AG04449 (cell line): ENCODE data around the gene RRAGC.
A peak's percentile ranks its signal among the peaks of the same experiment; 100 is the strongest.
"Not testable (repeated sequence)": the region's sequence is repeated elsewhere in the genome, so short reads cannot be mapped to it uniquely, and the experiment has no call there.

Experiments used
- CTCF ChIA-PET: fragments of 350-600 bp; formaldehyde crosslinking; extraction: SDS; loops from one replicate; lab custom pipeline; 2021; ENCODE audit warnings: antibody characterized with exemption; lab: Yijun Ruan, JAX
- POLR2A ChIA-PET: fragments of 400-600, 350-600 bp; formaldehyde crosslinking; extraction: SDS; loops from one replicate; lab custom pipeline; 2020; ENCODE audit warnings: antibody characterized with exemption, inconsistent platforms; lab: Yijun Ruan, JAX
- DNase-seq: peaks from one replicate; pipeline ENCODE4 v3.0.0-alpha.2; 2010; ENCODE audit warnings: low read depth, low spot score
- H3K4me3 ChIP-seq: 2 replicates; pipeline ENCODE4 v1.5.1; 2011; ENCODE audit warnings: low read depth, mild to moderate bottlenecking, control low read depth, low read length
- TF ChIP-seq, protein P1 (sequence below): IDR thresholded peaks from one replicate; pipeline ENCODE4 v1.5.1; 2011; ENCODE audit warnings: mild to moderate bottlenecking, moderate library complexity, low read length, control low read depth, inconsistent platforms; ENCODE audit not compliant: insufficient read depth; ENCODE audit errors: missing control alignments

Gene RRAGC

DNA sequence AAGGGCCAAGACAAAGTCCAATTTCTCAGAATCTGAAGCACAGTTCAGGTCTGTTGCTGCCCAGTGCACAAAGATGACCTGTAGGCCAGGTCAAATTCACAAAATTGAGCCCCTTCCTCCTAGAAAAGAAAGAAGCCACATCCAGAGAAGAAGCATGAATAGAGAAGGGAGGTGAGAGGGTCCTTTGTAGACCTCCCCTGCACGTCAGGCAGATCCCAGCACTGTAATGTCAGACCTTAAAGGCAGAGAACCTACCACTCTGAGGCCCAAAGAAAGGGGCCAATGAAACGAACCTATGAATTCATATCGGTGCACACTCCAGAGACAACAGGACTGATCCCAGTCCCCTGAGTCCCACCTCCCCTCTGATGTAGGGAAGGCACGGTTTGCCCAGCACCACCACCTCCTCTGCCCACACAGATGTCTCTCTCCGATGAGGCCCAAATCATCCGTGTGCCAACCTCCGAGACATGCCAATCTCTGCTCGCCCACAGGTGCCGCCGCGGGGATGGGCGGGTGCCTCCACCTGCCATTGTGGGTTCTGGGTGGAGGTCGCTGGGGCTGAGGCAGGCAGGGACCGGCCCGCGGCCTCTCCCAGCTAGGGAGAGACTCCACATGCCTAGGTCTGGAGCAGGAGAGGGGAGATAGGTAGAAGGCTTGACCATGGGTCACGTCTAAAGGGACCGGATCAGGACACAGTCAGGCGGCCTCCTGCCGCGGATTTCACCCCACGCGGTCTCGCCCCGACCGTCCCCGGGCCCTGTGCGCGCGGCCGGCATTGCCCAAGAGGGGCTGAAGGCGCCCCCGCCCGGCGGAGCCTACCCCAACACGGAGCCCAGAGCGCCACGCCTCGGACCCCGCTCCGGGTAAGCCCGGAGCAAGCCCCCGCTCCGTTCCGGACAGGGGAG, 42.1 kb downstream of the RRAGC start:
- no peak for DNase-seq
- TF ChIP-seq, protein P1, sequence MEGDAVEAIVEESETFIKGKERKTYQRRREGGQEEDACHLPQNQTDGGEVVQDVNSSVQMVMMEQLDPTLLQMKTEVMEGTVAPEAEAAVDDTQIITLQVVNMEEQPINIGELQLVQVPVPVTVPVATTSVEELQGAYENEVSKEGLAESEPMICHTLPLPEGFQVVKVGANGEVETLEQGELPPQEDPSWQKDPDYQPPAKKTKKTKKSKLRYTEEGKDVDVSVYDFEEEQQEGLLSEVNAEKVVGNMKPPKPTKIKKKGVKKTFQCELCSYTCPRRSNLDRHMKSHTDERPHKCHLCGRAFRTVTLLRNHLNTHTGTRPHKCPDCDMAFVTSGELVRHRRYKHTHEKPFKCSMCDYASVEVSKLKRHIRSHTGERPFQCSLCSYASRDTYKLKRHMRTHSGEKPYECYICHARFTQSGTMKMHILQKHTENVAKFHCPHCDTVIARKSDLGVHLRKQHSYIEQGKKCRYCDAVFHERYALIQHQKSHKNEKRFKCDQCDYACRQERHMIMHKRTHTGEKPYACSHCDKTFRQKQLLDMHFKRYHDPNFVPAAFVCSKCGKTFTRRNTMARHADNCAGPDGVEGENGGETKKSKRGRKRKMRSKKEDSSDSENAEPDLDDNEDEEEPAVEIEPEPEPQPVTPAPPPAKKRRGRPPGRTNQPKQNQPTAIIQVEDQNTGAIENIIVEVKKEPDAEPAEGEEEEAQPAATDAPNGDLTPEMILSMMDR, result no peak
- H3K4me3 ChIP-seq, result peak overlapping the region; percentile 33
- ChIA-PET CTCF (interaction anchor here (0.8 to 2.9 kb wide), 7 partner anchors 7 to 788 kb away, joined by 3 to 11 read pairs (median 4); no protein-coding TSS in a partner anchor), POLR2A (no interaction called here)

DNA sequence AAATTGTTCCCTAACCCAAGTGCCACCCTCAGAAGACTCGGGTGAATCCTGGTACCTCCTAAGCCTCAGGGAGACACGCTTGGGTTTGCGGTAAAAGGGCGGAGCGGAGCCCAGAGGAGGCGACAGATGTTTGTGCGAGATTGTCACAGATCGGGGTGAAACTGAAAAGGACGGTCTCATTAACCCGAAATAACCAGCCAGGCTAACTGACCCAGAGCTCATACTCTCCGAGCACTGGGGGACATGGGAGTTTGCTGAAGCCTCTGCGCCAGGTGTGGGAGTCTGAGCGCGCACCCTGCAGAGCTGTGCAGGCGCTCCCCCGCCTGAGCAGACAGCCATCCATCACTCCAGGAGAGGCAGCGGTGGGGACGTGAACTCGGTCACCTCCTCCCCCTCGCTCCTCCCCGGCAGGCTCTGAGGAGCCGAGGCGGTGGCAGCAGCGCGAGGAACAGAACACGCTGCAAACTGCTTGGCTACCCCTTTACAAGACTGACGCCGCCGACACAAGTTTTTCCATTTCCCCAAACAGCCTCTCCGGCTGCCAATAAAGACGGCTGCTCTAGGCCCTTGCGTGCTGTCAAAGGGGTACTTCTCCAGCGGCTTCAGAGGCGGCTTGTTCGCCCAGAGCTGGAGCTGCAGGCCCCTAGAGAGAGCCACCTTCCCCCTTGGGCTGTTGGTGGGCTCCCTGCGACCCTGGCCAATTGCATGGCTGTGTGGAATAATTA, 43.5 kb downstream of the RRAGC start:
- no peak for DNase-seq
- no peak overlapping the region for H3K4me3 ChIP-seq
- TF ChIP-seq, protein P1, result no peak
- CTCF ChIA-PET, result interaction anchor here (1.3 kb wide), 1 partner anchor 12 kb away, joined by 5 read pairs; no protein-coding TSS in a partner anchor
- POLR2A ChIA-PET, result no interaction called here

DNA sequence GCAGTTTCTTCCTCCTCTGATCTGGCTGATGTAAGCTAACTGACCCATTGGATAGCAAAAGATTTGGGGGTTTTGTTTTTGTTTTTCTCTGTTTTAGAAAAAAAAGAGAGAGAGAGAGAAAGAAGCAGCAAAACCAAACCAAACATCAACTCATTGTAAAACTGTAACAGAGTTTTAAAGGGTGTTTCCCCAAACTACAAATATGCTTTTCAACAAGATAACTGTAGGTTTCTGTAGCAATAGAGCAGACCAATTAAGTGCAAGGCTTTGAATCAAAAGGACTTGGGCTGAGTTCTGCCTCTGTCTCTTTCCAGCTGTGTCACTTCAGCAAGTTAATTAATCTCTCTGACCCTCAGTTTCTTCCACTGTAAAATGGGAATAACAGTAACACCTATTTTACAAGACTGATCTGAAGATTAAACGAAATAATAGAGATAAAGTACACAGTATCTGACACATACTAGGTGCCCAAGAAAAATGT, 44.5 kb downstream of the RRAGC start:
- ChIA-PET CTCF (no interaction called here), POLR2A (no interaction called here)
- TF ChIP-seq, protein P1, result no peak
- DNase-seq, result no peak
- no peak overlapping the region for H3K4me3 ChIP-seq

DNA sequence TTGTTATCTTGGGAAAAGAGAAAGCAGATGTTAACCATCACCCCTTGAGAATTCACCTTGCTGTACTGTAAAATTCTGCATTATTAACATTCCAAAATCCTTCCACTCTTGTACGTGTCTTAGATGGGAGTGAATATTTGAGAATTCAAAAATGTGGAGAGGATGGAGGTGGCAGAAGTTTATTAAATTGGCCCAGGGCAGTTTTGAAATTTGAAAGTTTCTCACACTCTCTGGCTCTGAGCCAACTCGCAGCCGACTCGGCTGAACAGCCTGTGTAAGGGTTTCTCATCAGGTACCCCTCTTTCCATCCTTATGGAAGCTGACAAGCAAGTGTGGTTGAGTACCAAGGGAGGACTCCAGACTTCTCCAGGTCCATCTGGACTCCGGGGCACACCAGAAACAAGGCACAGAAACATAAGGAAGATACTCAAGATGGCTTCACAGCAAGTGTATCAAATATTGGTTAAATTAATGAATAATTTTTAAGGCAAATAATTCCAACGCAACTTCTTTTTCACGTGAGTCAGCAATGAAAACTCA, 45.1 kb downstream of the RRAGC start:
- POLR2A ChIA-PET, result no interaction called here
- no peak overlapping the region for H3K4me3 ChIP-seq
- no peak for DNase-seq
- TF ChIP-seq, protein P1, result no peak
- CTCF ChIA-PET, result no interaction called here

DNA sequence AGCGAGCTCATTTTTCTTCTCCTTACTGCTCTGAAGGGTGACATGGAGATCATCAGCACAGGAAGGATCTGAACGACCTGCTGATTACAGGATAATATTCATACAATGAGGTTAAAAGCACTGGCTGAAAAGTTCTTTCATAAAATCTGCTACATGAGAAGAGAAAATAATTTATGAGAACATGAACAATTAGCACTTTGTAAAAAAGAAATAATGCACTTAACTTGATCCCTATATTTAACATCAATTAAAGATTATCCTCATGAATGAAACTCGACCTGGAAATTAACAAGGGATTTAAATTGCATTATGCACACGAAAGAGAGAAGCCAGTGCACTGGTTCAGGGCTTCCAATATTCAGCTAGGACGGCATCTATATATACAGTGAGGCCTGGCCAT, 46.6 kb downstream of the RRAGC start:
- ChIA-PET CTCF (interaction anchor here (0.6 kb wide), 1 partner anchor 22 kb away, joined by 4 read pairs; no protein-coding TSS in a partner anchor), POLR2A (no interaction called here)
- H3K4me3 ChIP-seq, result no peak overlapping the region
- TF ChIP-seq, protein P1, result no peak
- no peak for DNase-seq

DNA sequence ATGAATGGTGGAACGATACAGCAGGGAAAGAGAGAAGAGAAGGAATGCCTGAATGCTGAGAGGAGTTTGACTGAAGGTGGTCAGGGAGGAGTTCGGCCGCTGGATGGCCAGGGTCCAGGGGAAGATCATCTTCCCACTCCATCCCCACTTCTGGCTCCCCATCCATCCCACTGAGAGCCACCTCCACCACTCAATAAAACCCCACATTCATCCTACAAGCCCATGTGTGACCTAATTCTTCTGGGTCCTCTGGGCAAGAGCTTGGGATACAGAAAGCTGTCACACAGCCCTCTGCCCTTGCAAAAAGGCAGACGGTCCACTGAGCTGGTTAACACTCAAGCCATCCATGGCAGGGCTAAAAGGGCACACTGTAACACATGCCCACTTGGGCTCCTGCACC, 48.1 kb downstream of the RRAGC start:
- DNase-seq, H3K4me3 ChIP-seq, POLR2A ChIA-PET: not testable (repeated sequence)
- CTCF ChIA-PET, result interaction anchor here (1.3 kb wide), 1 partner anchor 9 kb away, joined by 5 read pairs; no protein-coding TSS in a partner anchor
